Gastroesophageal sphincter (tissue), 3 donors: Measurements from ENCODE around the gene SUN1.

Source experiments
- CTCF ChIP-seq, 4 experiments: fragments of 200-600 bp in 2 of 4; fragments of 450-650 bp in 2 of 4; sonication (generic) in 1 of 4; IDR thresholded peaks; one replicate each; pipeline ENCODE4 v1.5.1; 2017 to 2019; ENCODE audit warnings: antibody characterized with exemption in 4 of 4, mild to moderate bottlenecking in 2 of 4, moderate library complexity in 2 of 4
- POLR2A ChIP-seq, 2 donors: fragments of 450-650 bp; IDR thresholded peaks; one replicate each; pipeline ENCODE4 v1.6.1; 2017; ENCODE audit warnings: antibody characterized with exemption in 2 of 2, mild to moderate bottlenecking in 2 of 2, moderate library complexity in 1 of 2

GRCh38 chr7:831596-832166 is 595 bp upstream of the SUN1 start:
- TF ChIP-seq CTCF (IDR thresholded peaks at IDR 0.05), result no peak
- peak in 1 of 2 donors; percentile 31 for TF ChIP-seq POLR2A (IDR thresholded peaks at IDR 0.05)
